Spleen (tissue), 11 donors: ENCODE results near the gene OR6C76. TPM values are rescaled to one million over a fixed set of nuclear protein-coding genes. Genes with fewer than 3 reads are reported as not detected.
"Not testable (repeated sequence)": the region's sequence is repeated elsewhere in the genome, so short reads cannot be mapped to it uniquely, and the experiment has no call there.

Experiments used
- DNase-seq: peaks from one replicate; pipeline ENCODE4 v3.0.0-alpha.2; 2020
- H3K27ac ChIP-seq, 8 donors: fragments of 200-600 bp; sonication (generic) in 7 of 8; 1 replicate in 4 of 8; 2 replicates in 4 of 8; pipeline versions ENCODE4 v1.5.0 to v1.8.0; 2016 to 2021; ENCODE audit warnings: inconsistent platforms in 4 of 8, mild to moderate bottlenecking in 4 of 8, moderate library complexity in 1 of 8
- H3K27me3 ChIP-seq, 7 donors: fragments of 200-600 bp; sonication (generic) in 6 of 7; replicated peaks in 1 of 7; 1 replicate in 4 of 7; 2 replicates in 3 of 7; pipeline versions ENCODE4 v1.5.0 to v1.8.0; 2016 to 2021; ENCODE audit warnings: inconsistent platforms in 3 of 7, mild to moderate bottlenecking in 1 of 7
- H3K36me3 ChIP-seq, 6 donors: fragments of 200-600 bp; sonication (generic) in 5 of 6; 1 replicate in 4 of 6; 2 replicates in 2 of 6; pipeline versions ENCODE4 v1.5.0 to v1.8.0; 2016 to 2021; ENCODE audit warnings: inconsistent platforms in 2 of 6
- H3K4me1 ChIP-seq, 6 donors: fragments of 200-600 bp; sonication (generic) in 5 of 6; 1 replicate in 3 of 6; 2 replicates in 3 of 6; pipeline versions ENCODE4 v1.5.0 to v1.8.0; 2016 to 2021; ENCODE audit warnings: inconsistent platforms in 3 of 6
- H3K4me3 ChIP-seq, 8 donors: fragments of 200-600 bp; sonication (generic) in 7 of 8; 1 replicate in 4 of 8; 2 replicates in 4 of 8; pipeline versions ENCODE4 v1.5.0 to v1.8.0; 2016 to 2021; ENCODE audit warnings: inconsistent platforms in 4 of 8, mild to moderate bottlenecking in 4 of 8, moderate library complexity in 2 of 8
- H3K9me3 ChIP-seq, 8 donors: fragments of 200-600 bp; sonication (generic) in 7 of 8; 1 replicate in 4 of 8; 2 replicates in 4 of 8; pipeline versions ENCODE4 v1.5.0 to v1.8.0; 2016 to 2021; ENCODE audit warnings: inconsistent platforms in 4 of 8
- CTCF ChIP-seq, 11 experiments: fragments of 200-600 bp in 7 of 11; fragments of 450-650 bp in 4 of 11; sonication (generic) in 4 of 11; IDR thresholded peaks in 8 of 11; conservative IDR thresholded peaks in 3 of 11; 1 replicate in 7 of 11; 2 replicates in 4 of 11; pipeline versions ENCODE4 v1.4.0 to v1.8.0; 2016 to 2021; ENCODE audit warnings: antibody characterized with exemption in 11 of 11, inconsistent platforms in 4 of 11, mild to moderate bottlenecking in 1 of 11
- POLR2A ChIP-seq, 3 donors: fragments of 450-650 bp; IDR thresholded peaks; one replicate each; pipeline ENCODE4 v1.5.1; 2017; ENCODE audit warnings: antibody characterized with exemption in 3 of 3, mild to moderate bottlenecking in 1 of 3
- POLR2AphosphoS5 ChIP-seq, 3 donors: sonication (generic); formaldehyde crosslinking; IDR thresholded peaks; one replicate each; pipeline ENCODE4 v1.5.1; 2017; ENCODE audit warnings: antibody characterized with exemption in 3 of 3
- WGBS, 5 donors: extraction: QIAGEN DNeasy Blood & Tissue Kit in 3 of 5; methylation state at CpG; one replicate each; pipeline versions ENCODE4 v1.1.5 to v1.1.7; 2013 to 2018; 5-methylcytosine and 5-hydroxymethylcytosine counted together
- intact Hi-C: fragments of 100-400 bp; cut with DNase I; formaldehyde crosslinking; loops from one replicate; pipeline ENCODE4 v1.15.0; 2023; ENCODE audit warnings: low total_unique reads
- polyA plus RNA-seq, 3 donors: library from polyadenylated mRNA; stranded (reverse); fragments of 200-250 nt; gene quantifications; one replicate each; pipeline ENCODE4 v1.2.1, GENCODE V29; 2013
- total RNA-seq, 7 donors: library from RNA; depleted of rRNA in 3 of 7; stranded (reverse); fragments of >200 nt in 3 of 7; fragmentation: NEBNext Ultra II Directional in 4 of 7; extraction: Animal tissue kit (Norgen Biotek cat#: 25700) in 4 of 7; gene quantifications; one replicate each; pipeline versions ENCODE4 v1.1.0 to v1.2.1, GENCODE V29; 2016 to 2021
- donor health status: healthy with polysubstance abuse.
- donor health status: DM: no; HTN: no; CAD: no; lungs with moderate emphysema.
- donor health status: DM: no; HTN: no; CAD: no.
- donor health status: Bipolar disorder and iron deficiency.
- donor health status: healthy.
- donor health status: DM: no; HTN: no; CAD: no.
- donor health status: DM: yes; HTN: yes; CAD: no.

The OR6C76 gene
- total and polyA plus RNA-seq, 10 donors = not detected

GRCh38 chr12:55443776-55444175 lies 17.7 kb downstream of the OR6C76 start, which contains the start of gene OR6C2:
TSS of gene OR6C2 (plus strand) at chr12:55444076. CDS start at chr12:55452214, 8,138 bp downstream.
- H3K27ac ChIP-seq = no peak within 1 kb of the TSS
- no peak within 1 kb of the TSS for H3K4me3 ChIP-seq
- 21 to 37% (median 33%) methylated on average over 2 of the region's 2 CpGs for WGBS, 5 donors
- no peaks in the 10 kb centered on the region for H3K27me3 ChIP-seq
- no peaks in the 10 kb centered on the region for H3K36me3 ChIP-seq
- H3K4me1 ChIP-seq = no peaks in the 10 kb centered on the region
- peaks cover 0 to 30% (median 16%) of the 10 kb centered on the region in 8 donors for H3K9me3 ChIP-seq
- no peak for DNase-seq
- intact Hi-C loops = no loop called here
- TF ChIP-seq POLR2A (IDR thresholded peaks at IDR 0.05) (no peak), POLR2AphosphoS5 (IDR thresholded peaks at IDR 0.05) (no peak), CTCF (IDR thresholded peaks at IDR 0.05 in 8 of 11, conservative IDR thresholded peaks at IDR 0.05 in 3 of 11) (no peak)

- H3K4me3 ChIP-seq = no peak overlapping the region
- intact Hi-C loops = no loop called here
- TF ChIP-seq CTCF (IDR thresholded peaks at IDR 0.05 in 8 of 11, conservative IDR thresholded peaks at IDR 0.05 in 3 of 11) (no peak), POLR2AphosphoS5 (IDR thresholded peaks at IDR 0.05) (no peak), POLR2A (IDR thresholded peaks at IDR 0.05) (no peak)
- H3K4me1 ChIP-seq = no peaks in the 10 kb centered on the region
- no peak overlapping the region for H3K27ac ChIP-seq
- DNase-seq = no peak
- H3K9me3 ChIP-seq = peaks cover 0 to 20% (median 15%) of the 10 kb centered on the region in 8 donors
- WGBS, 5 donors = 90 to 100% (median 96%) methylated on average over 1 of the region's 1 CpG
- no peaks in the 10 kb centered on the region for H3K36me3 ChIP-seq
- no peaks in the 10 kb centered on the region for H3K27me3 ChIP-seq
Observed at GRCh38 chr12:55445357-55445756, 19.3 kb downstream of the OR6C76 start.

GRCh38 chr12:55446326-55446725 lies 20.3 kb downstream of the OR6C76 start:
- Histone ChIP-seq H3K4me3 (no peak overlapping the region), H3K9me3 (peaks cover 0 to 10% (median 6%) of the 10 kb centered on the region in 8 donors), H3K27ac (no peak overlapping the region), H3K4me1 (no peaks in the 10 kb centered on the region), H3K27me3 (no peaks in the 10 kb centered on the region), H3K36me3 (no peaks in the 10 kb centered on the region)
- DNase-seq = no peak
- 85 to 95% (median 88%) methylated on average over 5 of the region's 5 CpGs for WGBS, 5 donors
- intact Hi-C loops = no loop called here
- TF ChIP-seq POLR2AphosphoS5 (IDR thresholded peaks at IDR 0.05) (no peak), POLR2A (IDR thresholded peaks at IDR 0.05) (no peak), CTCF (IDR thresholded peaks at IDR 0.05 in 8 of 11, conservative IDR thresholded peaks at IDR 0.05 in 3 of 11) (no peak)

GRCh38 chr12:55448825-55449224 lies 22.8 kb downstream of the OR6C76 start:
- H3K27me3 ChIP-seq = no peaks in the 10 kb centered on the region
- no peaks in the 10 kb centered on the region for H3K4me1 ChIP-seq
- intact Hi-C loops = no loop called here
- DNase-seq = no peak
- no peak overlapping the region for H3K4me3 ChIP-seq
- no peak for TF ChIP-seq CTCF (IDR thresholded peaks at IDR 0.05 in 8 of 11, conservative IDR thresholded peaks at IDR 0.05 in 3 of 11)
- no peak for TF ChIP-seq POLR2AphosphoS5 (IDR thresholded peaks at IDR 0.05)
- no peak for TF ChIP-seq POLR2A (IDR thresholded peaks at IDR 0.05)
- no peaks in the 10 kb centered on the region for H3K36me3 ChIP-seq
- H3K9me3 ChIP-seq = no peaks in the 10 kb centered on the region
- H3K27ac ChIP-seq = no peak overlapping the region

GRCh38 chr12:55464926-55465325 lies 38.9 kb downstream of the OR6C76 start:
- H3K27me3 ChIP-seq, intact Hi-C loops, H3K4me3 ChIP-seq, DNase-seq, H3K36me3 ChIP-seq, H3K27ac ChIP-seq: not testable (repeated sequence)
- Histone ChIP-seq H3K4me1 (peaks cover 0 to 17% (median 8%) of the 10 kb centered on the region in 6 donors), H3K9me3 (peaks cover 0 to 17% (median 4%) of the 10 kb centered on the region in 8 donors)
- 93 to 100% (median 97%) methylated on average over 1 of the region's 1 CpG for WGBS, 5 donors
